NCI-H526 (cell line): ENCODE data around the gene PRUNE2.
A peak's percentile ranks its signal among the peaks of the same experiment; 100 is the strongest.

Experiments
- DNase-seq, 2 experiments: peaks; one replicate each; lab custom pipeline; 2025; lab: John Stamatoyannopoulos, UW

PRUNE2 gene

DNA sequence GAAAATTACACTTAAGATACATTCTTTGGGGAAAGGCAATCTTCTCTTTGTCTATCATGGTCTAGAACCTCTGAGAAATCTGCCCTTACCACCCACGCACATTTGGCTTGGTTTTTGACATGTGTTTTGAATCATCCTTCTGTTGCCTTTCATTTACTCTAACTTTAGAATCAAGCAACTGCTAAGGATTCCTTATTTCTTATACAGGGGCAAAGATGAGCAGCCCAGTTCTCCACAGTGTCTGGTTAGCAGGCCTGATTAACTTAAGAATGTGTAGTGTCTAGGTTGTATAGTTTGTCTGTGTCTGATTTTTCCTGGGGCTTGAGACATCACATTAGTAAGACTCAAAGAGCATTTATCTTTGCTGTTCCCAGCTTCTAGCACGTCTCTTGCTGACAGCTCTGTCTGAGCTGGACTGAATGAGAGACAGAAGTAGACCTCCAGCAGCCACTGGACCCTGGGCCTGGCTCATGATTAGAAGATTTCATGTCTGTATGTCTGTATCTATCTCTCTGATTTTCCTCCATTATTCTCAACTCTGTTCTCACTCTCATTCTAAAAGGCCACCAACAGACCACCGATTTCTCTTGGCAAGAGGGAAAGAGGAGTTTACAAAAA lies 173.5 kb downstream of the PRUNE2 start:
- no peak for DNase-seq

DNA sequence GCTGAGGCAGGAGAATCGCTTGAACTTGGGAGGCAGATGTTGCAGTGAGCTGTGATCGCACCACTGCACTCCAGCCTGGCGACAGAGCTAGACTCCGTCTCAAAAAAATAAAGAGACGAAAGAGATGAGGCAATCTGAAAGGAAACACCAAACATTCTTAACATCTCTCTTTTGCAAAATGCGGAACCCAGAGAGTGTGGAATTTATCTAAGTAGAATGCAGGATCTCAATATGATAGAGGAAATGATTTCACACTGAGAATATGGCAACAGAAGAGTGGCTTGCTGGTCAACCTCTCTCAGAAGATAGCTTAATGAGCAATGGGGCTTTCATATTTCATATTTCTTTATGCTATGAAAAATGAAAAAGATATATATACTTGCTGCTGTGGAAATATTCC lies 175.1 kb downstream of the PRUNE2 start:
- DNase-seq, result no peak

DNA sequence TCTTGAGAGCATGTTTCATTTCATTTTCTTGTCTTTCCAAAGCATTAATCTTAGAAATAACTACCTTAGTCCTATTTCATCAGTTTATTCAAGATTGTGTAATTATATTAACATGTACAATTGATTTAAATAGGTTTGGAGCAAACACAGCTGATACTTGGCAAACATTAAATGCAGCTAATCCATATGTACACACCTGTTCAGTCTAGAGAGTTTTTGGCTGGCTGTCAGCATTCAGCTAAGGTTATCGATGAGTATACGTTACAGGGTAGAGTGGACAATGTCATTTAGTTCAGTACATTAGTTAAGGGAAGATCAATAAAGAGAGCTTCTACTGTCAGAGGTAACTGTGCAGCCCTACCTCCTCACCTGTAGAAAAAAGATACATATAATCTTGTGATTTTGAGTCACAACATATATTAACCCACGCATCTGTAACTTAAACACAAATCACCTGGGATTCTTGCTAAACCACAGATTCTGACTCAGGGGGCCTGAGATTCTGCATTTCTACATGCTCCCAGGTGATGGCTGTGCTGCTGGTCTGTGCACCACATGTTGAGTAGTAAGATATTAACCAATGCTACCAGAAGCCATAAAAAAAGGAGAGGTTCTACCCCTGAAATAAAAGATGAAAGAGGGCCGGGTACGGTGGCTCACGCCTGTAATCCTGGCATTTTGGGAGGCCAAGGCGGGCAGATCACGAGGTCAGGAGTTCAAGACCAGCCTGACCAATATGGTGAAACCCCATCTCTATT lies 175.8 kb downstream of the PRUNE2 start:
- no peak for DNase-seq

DNA sequence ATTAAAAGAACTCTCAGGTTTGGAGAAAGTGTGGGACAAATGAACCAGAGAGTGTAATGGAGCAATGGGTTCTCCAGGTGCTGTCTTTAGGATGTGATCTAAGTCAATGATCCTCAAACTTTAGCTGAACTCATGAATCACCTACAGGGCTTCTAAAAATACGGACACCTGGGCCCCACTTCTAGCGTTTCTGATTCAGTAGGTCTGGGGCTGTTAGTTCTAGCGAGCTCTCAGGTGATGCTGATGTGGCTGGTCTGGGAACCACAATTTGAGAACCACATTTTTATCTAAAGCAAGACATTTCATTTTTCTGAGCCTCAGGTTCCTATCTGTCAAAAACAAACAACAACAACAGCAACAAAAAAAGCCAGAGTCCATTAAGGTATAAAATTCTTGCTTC lies 176.8 kb downstream of the PRUNE2 start:
- no peak for DNase-seq

DNA sequence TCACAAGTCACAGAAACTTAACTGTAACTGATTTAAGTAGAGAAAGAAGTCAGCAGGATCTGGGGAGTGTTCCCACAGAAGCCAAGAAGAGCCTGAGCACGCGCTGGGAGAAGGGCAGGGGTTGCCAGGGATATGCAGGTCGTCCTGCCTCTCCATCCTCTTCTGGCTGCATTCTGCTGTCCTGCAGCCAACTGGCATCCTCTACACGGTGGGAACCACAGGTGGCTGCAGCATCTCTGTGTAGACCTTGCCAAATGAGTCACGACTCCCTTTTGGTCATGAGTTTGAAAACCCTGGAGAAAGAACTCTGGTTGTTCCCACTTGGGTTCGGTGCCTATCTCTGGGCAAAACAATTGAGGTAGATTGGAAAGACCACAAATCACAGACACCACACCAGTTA lies 180.0 kb downstream of the PRUNE2 start:
- no peak for DNase-seq

DNA sequence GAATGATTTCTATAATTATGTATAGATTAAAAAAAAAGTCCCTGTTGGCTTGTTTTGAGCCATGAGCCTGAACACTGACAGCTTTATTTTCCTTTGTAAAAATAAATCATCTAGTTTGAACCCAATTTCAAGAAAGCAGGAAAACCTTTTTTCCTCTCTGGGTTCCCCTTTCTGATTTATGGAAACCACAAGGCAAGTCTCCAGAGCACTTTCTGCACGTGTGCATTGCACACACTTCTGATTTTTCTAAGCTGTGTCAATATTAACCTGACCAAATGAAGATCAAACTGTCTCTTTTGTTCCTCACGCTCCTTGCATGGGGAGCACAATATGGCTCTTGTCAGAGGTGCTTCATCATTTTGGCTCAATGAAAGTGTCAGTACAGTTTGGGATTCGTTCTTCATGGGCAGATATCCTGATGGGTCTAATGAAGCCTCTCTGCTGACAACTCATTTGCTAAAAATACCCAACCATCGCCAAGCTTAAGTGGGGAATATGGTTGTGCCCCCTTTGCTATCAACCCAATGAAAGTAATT lies 180.8 kb downstream of the PRUNE2 start:
- DNase-seq, result no peak

DNA sequence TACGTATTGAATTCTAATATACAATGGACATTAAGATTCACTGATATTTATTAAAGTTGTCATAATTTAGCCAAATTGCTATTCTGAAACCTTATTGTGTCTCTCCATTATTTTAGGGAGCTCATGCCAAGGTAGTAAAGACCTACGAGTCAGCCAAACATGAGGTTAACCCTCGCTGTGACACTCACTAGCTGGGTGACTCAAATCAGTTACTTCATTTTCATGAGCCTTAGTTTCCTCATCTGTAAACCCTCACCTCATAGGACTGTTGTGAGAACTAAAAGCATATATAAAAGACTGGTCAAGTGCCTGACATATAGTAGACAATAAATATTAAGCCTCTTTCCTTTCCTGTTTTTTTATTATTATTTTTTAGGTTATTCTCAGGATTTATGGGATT lies 185.7 kb downstream of the PRUNE2 start:
- DNase-seq, result no peak

DNA sequence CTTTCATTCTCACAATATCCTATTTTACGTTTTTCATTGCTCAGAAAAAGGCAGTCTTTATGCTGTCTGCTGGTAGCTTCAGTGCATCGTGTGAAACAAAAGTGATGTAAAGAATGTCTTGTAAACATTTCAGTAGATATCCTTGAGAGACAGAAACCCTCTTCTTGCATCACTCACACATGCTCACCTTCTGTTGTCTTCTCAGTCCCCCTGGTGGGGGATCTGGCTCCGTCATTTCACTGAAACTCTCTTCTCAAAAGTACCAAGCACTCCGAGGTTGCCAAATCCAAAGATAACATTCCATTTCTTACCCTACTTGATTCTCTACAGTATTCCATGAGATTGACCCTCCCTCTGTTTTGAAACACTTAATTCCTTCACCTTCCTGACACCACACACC lies 187.7 kb downstream of the PRUNE2 start:
- DNase-seq, result no peak

DNA sequence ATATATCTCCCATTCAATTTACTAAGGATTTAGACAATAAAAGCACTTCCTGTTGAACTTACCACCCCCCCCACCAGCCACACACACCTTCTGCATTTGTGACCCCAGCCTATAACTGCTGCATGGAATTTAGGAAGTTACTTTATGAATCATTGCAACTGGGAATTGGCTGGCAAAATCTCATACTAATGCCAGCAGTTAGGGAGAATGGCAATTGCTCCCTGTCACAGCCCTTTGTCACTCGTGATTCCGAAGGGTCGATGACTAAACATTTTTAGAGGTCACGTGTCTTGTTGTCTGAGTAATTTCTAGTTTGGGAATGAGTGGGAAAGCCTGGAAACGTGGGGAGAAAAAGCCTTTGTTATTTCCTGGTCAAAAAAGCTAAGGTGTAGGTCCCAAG lies 188.3 kb downstream of the PRUNE2 start:
- no peak for DNase-seq

DNA sequence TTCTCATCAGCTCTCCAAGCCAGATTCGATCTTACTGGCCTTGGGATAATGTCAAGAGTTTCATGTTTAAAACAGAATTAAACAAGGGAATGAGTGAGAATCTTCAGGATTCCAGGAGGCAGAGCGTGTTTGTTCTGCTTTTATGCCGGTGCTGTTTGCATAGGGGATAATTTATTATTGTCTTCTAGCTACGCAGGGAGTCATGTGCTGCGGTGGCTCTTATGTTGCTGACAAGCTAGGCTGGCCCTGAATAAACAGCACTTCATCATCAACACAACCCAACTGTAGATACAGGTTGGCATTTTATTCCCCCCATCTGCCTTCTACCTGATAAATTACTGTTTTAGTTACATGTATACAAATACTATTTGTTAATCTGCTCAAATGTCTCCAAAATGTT lies 188.7 kb downstream of the PRUNE2 start:
- no peak for DNase-seq

DNA sequence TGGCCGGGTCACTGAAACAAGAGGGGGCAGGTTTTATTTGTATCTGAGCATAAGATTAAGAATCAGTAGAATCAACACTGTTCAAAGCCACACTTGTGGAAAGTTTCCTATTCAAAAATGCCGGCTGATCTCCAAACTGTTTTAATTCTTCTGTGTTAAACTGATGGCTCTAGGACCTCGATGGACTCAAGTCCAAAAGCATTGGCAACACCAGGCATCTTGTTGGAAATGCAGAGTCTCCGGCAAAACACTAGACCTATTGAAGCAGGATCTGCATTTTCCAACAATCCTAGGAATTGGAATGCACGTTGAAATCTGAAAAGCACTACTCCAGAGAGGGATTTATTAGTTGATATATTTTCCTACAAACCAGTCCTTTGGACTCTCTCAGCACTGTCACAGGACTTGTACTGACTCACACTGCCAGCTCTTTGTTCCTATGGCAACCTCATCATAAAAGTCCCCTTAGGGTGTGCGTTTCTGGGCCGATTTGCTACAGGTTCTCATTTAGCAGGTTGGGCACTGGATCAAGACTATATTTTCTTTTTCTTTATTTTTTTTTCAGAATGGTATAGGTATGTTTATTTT lies 189.7 kb downstream of the PRUNE2 start:
- DNase-seq, result no peak

DNA sequence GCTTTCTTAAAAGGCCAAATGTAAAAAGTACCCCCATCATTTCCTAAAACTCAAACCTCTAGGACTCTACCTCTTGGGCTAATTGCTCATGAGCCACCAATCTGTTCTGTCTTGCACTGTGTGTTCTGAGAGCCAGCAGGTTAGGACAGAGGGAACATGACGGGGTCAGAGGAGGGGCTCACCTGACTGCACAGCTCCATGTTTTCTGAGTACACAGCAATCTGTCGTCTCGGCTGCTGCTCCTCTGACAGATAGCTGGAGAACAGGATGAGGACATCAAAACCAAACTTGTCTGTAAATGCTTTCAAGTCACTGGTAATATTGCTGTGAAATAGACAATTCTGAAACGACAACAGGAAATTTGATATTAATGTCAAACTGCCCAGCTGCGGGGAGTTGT lies 192.5 kb downstream of the PRUNE2 start:
- no peak for DNase-seq

DNA sequence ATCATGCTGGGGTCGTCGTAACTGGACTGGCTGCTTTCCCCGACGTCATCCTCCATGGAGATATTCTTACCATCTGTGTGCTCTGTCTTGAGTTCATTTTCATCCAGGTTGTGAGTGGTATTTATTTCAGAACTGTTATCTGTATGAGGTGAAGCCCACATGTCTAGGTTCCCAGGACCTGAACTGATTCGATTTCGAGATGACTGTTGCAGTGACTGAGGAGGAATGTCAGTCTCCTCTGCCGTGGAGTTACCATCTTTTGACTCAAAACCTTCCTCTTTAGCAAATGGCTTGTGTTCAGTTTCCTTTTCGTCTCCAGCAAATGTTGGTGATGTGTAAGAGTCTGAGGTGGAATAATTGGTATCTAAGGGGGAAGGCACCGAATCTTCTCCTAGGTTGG lies 196.9 kb downstream of the PRUNE2 start:
- no peak for DNase-seq

DNA sequence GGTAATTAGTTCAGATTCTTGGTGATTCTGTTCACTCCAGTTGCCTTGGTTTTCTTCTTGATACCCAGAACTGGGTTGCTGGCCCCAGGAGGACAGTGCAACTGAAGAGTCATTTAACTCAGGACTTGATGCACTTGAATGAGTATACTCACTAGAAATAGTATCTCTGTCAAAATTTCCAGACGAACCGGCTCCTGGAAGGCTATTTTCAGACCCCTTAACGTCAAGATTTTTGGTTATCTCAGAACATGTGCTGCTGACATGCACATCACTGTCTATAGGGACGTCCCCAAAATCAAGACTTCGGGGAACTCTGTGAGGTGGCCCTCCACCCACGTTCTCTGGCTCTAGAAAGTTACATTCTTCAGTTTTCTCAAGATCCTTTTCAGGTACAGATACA lies 198.4 kb downstream of the PRUNE2 start:
- no peak for DNase-seq

DNA sequence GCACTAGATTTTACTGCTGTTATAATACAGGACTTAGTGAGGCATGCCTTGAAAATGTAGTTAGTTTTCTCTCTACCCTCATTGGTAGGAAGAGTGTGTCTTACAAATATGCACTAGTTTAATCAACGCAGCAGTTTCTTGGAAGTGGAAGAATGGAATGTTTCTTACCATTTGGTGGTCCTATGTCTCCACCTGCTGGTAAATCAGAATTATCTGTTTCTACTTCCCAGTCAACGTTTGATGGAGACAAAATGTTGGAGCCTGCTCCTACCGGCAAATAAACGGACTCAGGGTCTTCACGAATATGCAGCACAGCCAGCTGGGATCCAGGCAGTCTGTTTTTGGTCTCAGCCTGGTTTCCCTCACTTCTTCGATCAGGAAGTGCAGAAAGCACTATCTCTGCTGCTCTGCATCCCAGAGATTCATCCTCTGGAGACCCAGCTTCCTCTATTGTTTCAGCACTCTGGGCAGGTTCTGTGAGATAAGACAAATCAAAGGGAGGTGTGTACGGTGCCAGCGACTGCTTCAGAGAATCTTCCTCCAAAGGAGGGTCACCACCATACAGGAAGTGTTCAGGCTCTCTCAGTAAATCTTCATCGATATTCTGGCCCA lies 201.2 kb downstream of the PRUNE2 start:
- peak; percentile 44 to 76 for DNase-seq

DNA sequence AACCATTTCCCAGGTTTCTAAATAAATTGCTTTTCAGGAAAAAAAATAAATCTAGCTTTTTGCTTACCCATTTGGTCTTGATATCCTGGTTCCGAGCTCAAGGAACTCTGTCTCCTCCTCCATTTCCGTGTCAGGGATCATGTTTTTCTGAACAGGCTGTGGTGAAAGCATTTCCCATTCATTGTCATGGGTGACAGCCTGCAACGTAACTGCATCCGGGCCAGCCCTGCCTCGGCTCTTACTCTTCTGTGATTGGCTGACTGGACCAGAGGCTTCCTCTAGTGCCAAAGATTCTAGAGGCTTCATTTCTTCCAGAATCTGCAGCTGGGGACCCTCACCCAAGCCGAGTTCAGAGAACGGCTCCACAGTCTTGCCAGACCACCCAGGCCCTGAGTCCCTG lies 202.6 kb downstream of the PRUNE2 start:
- DNase-seq, result no peak

DNA sequence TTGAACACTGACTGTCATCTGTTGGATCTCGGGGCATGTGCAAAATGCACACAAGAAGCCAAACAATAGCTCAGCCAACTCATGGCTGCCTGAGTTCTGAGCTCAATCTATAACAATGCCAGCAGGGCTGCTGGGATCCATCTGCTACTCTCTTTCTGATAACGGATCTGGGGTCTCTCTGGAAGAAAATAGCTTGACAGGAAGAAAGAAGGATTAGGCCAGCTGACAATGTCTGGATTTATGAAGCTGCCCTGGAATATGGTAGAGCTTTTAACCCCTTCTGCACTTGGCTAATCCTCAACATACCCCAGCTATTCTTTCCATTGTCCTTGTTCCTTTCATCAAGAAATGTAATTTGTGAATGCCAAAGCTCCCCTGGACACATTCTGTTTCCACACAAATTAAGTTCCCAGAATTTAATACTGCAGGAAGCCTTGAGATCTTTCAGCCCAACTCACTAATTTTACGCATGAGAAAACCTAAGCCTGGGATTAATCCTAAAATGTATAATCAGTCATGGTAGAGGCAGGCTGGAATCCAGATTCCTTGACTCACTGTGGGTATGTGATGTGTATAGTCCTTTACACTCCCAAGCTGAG lies 204.4 kb downstream of the PRUNE2 start:
- no peak for DNase-seq

DNA sequence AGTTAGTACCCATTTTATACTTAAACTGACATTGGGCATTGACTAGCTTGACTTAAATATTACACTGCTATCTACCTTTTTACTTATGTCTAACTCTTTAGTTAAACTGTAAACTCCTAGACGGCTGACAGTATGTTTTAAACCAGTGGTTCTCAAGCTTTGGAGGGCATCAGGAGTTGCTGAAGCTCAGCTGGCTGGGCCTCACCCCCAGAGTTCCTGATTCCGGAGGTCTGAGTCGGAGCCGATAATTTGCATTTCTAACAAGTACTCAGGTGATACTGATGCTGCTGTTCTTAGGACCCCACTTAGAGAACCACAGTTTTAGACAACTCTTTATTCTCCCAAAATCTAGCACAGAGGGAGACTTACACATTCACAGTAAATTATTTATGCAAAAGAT lies 205.0 kb downstream of the PRUNE2 start:
- DNase-seq, result peak in 1 of 2 experiments; percentile 2

DNA sequence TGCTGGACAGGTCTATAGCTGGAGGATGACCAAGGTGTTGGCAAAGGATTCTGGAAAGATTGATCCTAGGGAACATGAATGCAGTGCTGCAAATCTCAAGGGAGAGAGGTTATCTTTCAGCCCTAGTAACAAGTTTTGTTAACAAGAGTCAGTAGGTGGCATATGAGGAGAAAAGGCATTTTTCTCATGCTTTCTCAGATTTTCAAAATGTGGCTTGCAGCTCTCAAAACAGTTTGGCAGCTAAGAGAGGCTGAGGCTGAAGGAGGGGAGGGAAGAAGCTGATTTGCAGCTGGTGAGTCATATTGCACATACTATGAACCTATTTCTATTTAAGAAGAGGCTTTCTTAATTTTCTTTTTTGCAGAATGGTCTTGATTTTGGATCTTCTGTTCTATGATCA lies 205.9 kb downstream of the PRUNE2 start:
- no peak for DNase-seq

DNA sequence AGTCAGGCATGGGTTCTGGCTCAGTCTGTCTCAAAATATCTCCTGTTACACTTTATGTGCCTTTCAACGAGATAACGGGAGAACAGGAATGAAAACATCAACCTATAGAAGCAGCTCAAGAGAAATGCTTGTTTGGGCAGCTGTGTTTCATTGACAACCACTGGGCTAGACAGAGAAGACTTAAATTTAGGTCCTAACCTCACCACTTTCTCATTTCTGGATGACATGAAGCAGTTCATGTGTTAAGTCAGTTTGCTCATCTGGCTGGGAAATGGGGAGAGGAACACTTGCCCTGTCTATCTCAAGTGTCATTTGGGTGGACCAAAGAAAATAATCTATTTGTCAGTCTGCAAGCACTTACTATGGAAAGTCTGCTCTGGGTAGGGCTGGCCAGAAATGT lies 208.4 kb downstream of the PRUNE2 start:
- DNase-seq, result no peak

DNA sequence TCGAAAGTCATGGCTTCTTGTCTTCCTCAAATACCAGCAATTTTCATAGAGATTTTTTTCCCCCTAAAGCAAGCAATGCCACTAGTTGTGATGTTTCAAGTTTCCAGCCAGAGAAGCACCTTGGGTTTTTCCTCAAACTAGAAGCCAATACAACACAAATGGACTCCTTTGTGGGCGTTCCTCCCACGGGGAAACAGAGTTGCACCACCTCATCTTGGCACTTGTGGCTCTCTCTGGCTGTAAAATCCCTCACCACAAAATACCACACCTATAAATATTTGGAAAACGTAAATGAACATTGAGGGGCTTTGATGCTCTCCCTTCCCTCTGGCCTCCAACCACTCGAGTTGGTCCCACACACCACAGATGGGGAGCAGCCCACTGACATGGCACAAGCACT lies 208.8 kb downstream of the PRUNE2 start:
- no peak for DNase-seq

DNA sequence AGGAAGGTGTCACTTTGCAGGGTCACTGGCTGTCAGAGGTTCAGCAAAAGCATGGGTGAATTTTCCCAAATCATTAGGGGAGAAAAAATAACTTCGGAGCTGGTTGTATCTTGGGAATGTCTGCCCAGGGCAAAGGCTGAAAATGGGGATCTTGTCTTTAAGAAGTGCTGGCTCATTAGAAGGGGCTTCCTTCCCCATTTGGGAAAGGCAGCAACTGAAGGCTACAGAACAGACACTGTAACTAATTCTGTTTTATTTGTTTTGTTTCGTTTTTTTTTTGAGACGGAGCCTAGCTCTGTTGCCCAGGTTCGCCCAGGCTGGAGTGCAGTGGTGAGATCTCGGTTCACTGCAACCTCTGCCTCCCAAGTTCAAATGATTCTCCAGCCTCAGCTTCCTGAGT lies 212.0 kb downstream of the PRUNE2 start:
- no peak for DNase-seq
